DOHH2 (cell line): Measurements from ENCODE around the gene SOX10.

Experiments
- H3F3A ChIP-seq: fragments of 200-600 bp; sonication (generic), shearing (Covaris generic); 2 replicates; pipeline ENCODE4 v1.6.0; 2016; ENCODE audit warnings: antibody characterized with exemption, mild to moderate bottlenecking; ENCODE audit not compliant: control insufficient read depth, insufficient read depth
- H3K27ac ChIP-seq: fragments of 200-600 bp; sonication (generic); 2 replicates; pipeline ENCODE4 v1.5.1; 2014; ENCODE audit warnings: low read depth, mild to moderate bottlenecking, low read length, moderate library complexity
- H3K27me3 ChIP-seq: fragments of 200-600 bp; sonication (generic); 2 replicates; pipeline ENCODE4 v1.6.1; 2014; ENCODE audit warnings: mild to moderate bottlenecking, low read length, mixed read lengths; ENCODE audit not compliant: control insufficient read depth
- H3K36me3 ChIP-seq: fragments of 200-600 bp; sonication (generic); 2 replicates; pipeline ENCODE4 v1.6.1; 2014; ENCODE audit warnings: mild to moderate bottlenecking, low read length, moderate library complexity, mixed read lengths; ENCODE audit not compliant: control insufficient read depth
- H3K4me1 ChIP-seq: fragments of 200-600 bp; sonication (generic); 2 replicates; pipeline ENCODE4 v1.6.1; 2014; ENCODE audit warnings: mild to moderate bottlenecking, low read length, mixed read lengths; ENCODE audit not compliant: control insufficient read depth
- H3K4me2 ChIP-seq: fragments of 200-600 bp; sonication (generic); 2 replicates; pipeline ENCODE4 v1.6.0; 2014; ENCODE audit warnings: mild to moderate bottlenecking, low read length, moderate library complexity
- H3K4me3 ChIP-seq: fragments of 200-600 bp; sonication (generic); 2 replicates; pipeline ENCODE4 v1.5.1; 2014; ENCODE audit warnings: mild to moderate bottlenecking, low read length, mixed read lengths
- H3K79me2 ChIP-seq: fragments of 200-600 bp; sonication (generic); 2 replicates; pipeline ENCODE4 v1.6.1; 2014; ENCODE audit warnings: mild to moderate bottlenecking, low read length, mixed read lengths; ENCODE audit not compliant: control insufficient read depth
- H3K9me2 ChIP-seq: fragments of 200-600 bp; sonication (generic); replicated peaks from 2 replicates; pipeline ENCODE4 v1.6.1; 2014; ENCODE audit warnings: mild to moderate bottlenecking, low read length, mixed read lengths; ENCODE audit not compliant: control insufficient read depth
- H3K9me3 ChIP-seq: fragments of 200-600 bp; sonication (generic); 2 replicates; pipeline ENCODE4 v1.6.1; 2014; ENCODE audit warnings: antibody characterized with exemption, low read length, mixed read lengths; ENCODE audit not compliant: control insufficient read depth, insufficient read depth
- H4K20me1 ChIP-seq: fragments of 200-600 bp; sonication (generic); 2 replicates; pipeline ENCODE4 v1.6.0; 2014; ENCODE audit warnings: low read depth, mild to moderate bottlenecking, antibody characterized with exemption, low read length, moderate library complexity; ENCODE audit not compliant: control insufficient read depth, insufficient read depth
- CTCF ChIP-seq: fragments of 200-600 bp; sonication (generic); IDR thresholded peaks from one replicate; pipeline ENCODE4 v1.5.1; 2014; ENCODE audit warnings: antibody characterized with exemption, mild to moderate bottlenecking, low read depth, low read length; ENCODE audit not compliant: poor library complexity, severe bottlenecking
- EZH2phosphoT487 ChIP-seq: fragments of 200-600 bp; sonication (generic); IDR thresholded peaks from 2 replicates; pipeline ENCODE4 v1.6.1; 2017; ENCODE audit warnings: borderline replicate concordance, mild to moderate bottlenecking, antibody characterized with exemption, low read length, moderate library complexity, mixed read lengths

Gene SOX10

GRCh38 chr22:38031491-38031890, 47.1 kb upstream of the SOX10 start:
- Histone ChIP-seq H3K27me3 (no peaks in the 10 kb centered on the region), H3K27ac (no peak overlapping the region), H3K79me2 (no peaks in the 10 kb centered on the region), H3K4me1 (peaks cover 22% of the 10 kb centered on the region), H3K4me3 (no peak overlapping the region), H3K9me3 (no peaks in the 10 kb centered on the region), H3K36me3 (no peaks in the 10 kb centered on the region), H3K4me2 (no peak overlapping the region), H3K9me2 (no peaks in the 10 kb centered on the region), H4K20me1 (no peaks in the 10 kb centered on the region), H3F3A (no peaks in the 10 kb centered on the region)
- TF ChIP-seq CTCF (no peak), EZH2phosphoT487 (no peak)

DNA sequence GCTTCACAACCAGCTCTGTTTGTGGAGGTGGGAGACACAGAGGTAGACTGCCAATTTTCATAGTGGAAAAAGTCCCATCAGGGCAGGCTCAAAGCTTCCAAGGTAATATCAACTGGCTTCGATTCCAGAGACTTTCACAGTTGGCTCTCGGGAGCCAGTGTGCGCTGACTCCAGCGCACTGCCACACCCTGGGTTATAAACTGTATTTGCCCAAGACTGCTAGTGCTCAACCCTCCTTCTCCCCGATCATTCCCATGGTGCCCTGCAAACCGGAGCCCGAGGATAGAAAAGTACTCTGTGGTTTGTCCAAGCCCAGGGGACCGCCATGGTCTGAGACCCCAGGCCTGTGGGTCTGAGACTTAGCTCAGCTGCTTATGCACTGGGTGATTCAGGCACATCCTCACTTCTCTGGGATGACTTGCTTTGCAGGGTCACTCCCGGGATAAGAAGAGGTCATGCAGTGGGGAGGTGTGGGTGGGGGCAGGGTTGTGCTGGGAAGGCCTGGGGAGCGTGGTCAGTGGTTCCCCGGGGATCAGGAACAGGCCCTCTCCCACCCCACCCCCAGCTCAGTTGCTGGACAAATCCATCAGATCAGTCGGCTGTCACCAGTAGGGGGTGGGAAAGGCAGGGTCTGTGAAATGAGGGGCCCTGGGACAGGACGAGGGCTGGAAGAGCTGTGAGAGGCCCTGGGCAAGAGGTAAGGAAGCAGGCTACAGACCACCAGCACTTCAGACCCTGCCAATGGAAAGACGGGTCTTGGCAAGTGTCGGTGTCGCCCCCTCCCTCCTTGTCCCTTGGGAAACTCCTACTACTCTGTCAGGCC, 46.2 kb upstream of the SOX10 start:
- H4K20me1 ChIP-seq: no peaks in the 10 kb centered on the region
- H3K27ac ChIP-seq: no peak overlapping the region
- H3K27me3 ChIP-seq: no peaks in the 10 kb centered on the region
- H3K4me2 ChIP-seq: no peak overlapping the region
- no peak overlapping the region for H3K4me3 ChIP-seq
- TF ChIP-seq CTCF (no peak), EZH2phosphoT487 (no peak)
- no peaks in the 10 kb centered on the region for H3K9me3 ChIP-seq
- H3K4me1 ChIP-seq: peaks cover 21% of the 10 kb centered on the region
- no peaks in the 10 kb centered on the region for H3K79me2 ChIP-seq
- no peaks in the 10 kb centered on the region for H3K36me3 ChIP-seq
- H3F3A ChIP-seq: no peaks in the 10 kb centered on the region
- no peaks in the 10 kb centered on the region for H3K9me2 ChIP-seq

- TF ChIP-seq EZH2phosphoT487: no peak
- TF ChIP-seq CTCF: no peak
- no peak overlapping the region for H3K27ac ChIP-seq
Measured at GRCh38 chr22:38029901-38030300, 45.5 kb upstream of the SOX10 start.

More at GRCh38 chr22:38029901-38030300, 45.5 kb upstream of the SOX10 start:
- no peaks in the 10 kb centered on the region for H3K36me3 ChIP-seq
- no peaks in the 10 kb centered on the region for H4K20me1 ChIP-seq
- no peaks in the 10 kb centered on the region for H3F3A ChIP-seq
- no peaks in the 10 kb centered on the region for H3K9me3 ChIP-seq
- no peak overlapping the region for H3K4me3 ChIP-seq
- H3K9me2 ChIP-seq: no peaks in the 10 kb centered on the region
- H3K27me3 ChIP-seq: no peaks in the 10 kb centered on the region
- no peak overlapping the region for H3K4me2 ChIP-seq
- no peaks in the 10 kb centered on the region for H3K79me2 ChIP-seq
- H3K4me1 ChIP-seq: peaks cover 15% of the 10 kb centered on the region
